ENCODE results near the gene IL1B.
"Not testable (repeated sequence)": the region's sequence is repeated elsewhere in the genome, so short reads cannot be mapped to it uniquely, and the experiment has no call there.

DNA sequence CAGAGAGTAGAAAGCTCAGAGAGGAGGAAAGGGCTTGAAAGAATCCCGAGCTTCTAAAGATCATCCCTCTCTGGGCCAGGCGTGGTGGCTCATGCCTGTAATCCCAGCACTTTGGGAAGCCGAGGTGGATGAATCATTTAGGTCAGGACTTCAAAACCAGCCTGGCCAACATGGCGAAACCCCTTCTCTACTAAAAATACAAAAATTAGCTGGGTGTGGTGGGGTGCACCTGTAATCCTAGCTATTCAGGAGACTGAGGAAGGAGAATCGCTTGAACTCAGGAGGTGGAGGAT, 3.0 kb downstream of the IL1B start:
- not testable (repeated sequence) for TF ChIP-seq EZH2 (IDR thresholded peaks at IDR 0.05; ENCODE audit: low read depth)
- TF ChIP-seq, protein P1, sequence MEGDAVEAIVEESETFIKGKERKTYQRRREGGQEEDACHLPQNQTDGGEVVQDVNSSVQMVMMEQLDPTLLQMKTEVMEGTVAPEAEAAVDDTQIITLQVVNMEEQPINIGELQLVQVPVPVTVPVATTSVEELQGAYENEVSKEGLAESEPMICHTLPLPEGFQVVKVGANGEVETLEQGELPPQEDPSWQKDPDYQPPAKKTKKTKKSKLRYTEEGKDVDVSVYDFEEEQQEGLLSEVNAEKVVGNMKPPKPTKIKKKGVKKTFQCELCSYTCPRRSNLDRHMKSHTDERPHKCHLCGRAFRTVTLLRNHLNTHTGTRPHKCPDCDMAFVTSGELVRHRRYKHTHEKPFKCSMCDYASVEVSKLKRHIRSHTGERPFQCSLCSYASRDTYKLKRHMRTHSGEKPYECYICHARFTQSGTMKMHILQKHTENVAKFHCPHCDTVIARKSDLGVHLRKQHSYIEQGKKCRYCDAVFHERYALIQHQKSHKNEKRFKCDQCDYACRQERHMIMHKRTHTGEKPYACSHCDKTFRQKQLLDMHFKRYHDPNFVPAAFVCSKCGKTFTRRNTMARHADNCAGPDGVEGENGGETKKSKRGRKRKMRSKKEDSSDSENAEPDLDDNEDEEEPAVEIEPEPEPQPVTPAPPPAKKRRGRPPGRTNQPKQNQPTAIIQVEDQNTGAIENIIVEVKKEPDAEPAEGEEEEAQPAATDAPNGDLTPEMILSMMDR (conservative IDR thresholded peaks at IDR 0.05) = not testable (repeated sequence)
